NCI-H2227 treated with DMSO at 0.1 percent for 48 hours (cell line): ENCODE measurements around the gene CYP11A1.
A peak's percentile ranks its signal among the peaks of the same experiment; 100 is the strongest.

ENCODE experiments used
- DNase-seq: peaks from one replicate; lab custom pipeline; 2025; lab: John Stamatoyannopoulos, UW

Gene CYP11A1

GRCh38 chr15:74347757-74348250 lies 19.6 kb downstream of the CYP11A1 start:
- DNase-seq: no peak

- no peak for DNase-seq
Observed at GRCh38 chr15:74345051-74345450, 22.4 kb downstream of the CYP11A1 start.

- DNase-seq: no peak
Observed at GRCh38 chr15:74343797-74344127, 23.7 kb downstream of the CYP11A1 start.

- DNase-seq: no peak
Observed at GRCh38 chr15:74343127-74343796, 24.2 kb downstream of the CYP11A1 start.

GRCh38 chr15:74340150-74340549 lies 27.3 kb downstream of the CYP11A1 start:
- no peak for DNase-seq

GRCh38 chr15:74339371-74339770 lies 28.1 kb downstream of the CYP11A1 start:
- no peak for DNase-seq

GRCh38 chr15:74338676-74339075 lies 28.8 kb downstream of the CYP11A1 start:
- no peak for DNase-seq

GRCh38 chr15:74337607-74338211 lies 29.7 kb downstream of the CYP11A1 start:
- DNase-seq: no peak

GRCh38 chr15:74337146-74337545 lies 30.3 kb downstream of the CYP11A1 start:
- no peak for DNase-seq

GRCh38 chr15:74336061-74337005 lies 31.1 kb downstream of the CYP11A1 start:
- DNase-seq: no peak

GRCh38 chr15:74335396-74335795 lies 32.0 kb downstream of the CYP11A1 start:
- DNase-seq: no peak

GRCh38 chr15:74334127-74334526 lies 33.3 kb downstream of the CYP11A1 start:
- no peak for DNase-seq

- DNase-seq: no peak
Observed at GRCh38 chr15:74333662-74334061, 33.8 kb downstream of the CYP11A1 start.

- DNase-seq: no peak
Observed at GRCh38 chr15:74333093-74333492, 34.4 kb downstream of the CYP11A1 start.

GRCh38 chr15:74332611-74333010 lies 34.8 kb downstream of the CYP11A1 start:
- no peak for DNase-seq

GRCh38 chr15:74332011-74332410 lies 35.4 kb downstream of the CYP11A1 start:
- DNase-seq: no peak

GRCh38 chr15:74330861-74331408 lies 36.5 kb downstream of the CYP11A1 start:
- no peak for DNase-seq

- no peak for DNase-seq
Observed at GRCh38 chr15:74328331-74329056, 39.0 kb downstream of the CYP11A1 start.

- peak; percentile 25 for DNase-seq
Observed at GRCh38 chr15:74327756-74328155, 39.7 kb downstream of the CYP11A1 start.

GRCh38 chr15:74326746-74327145 lies 40.7 kb downstream of the CYP11A1 start:
- no peak for DNase-seq

- no peak for DNase-seq
Observed at GRCh38 chr15:74324714-74325113, 42.7 kb downstream of the CYP11A1 start.
